Hepatocyte (in vitro differentiated cells): ENCODE measurements around the gene GRID2.

Experiments used
- CTCF ChIP-seq: fragments of 200-600 bp; sonication (generic); IDR thresholded peaks from 2 replicates; pipeline ENCODE4 v1.5.1; 2016; ENCODE audit warnings: antibody characterized with exemption, mild to moderate bottlenecking; ENCODE audit not compliant: poor library complexity
- EZH2 ChIP-seq: fragments of 200-600 bp; sonication (generic); IDR thresholded peaks from 2 replicates; pipeline ENCODE4 v1.6.1; 2016; ENCODE audit warnings: antibody characterized with exemption, mild to moderate bottlenecking, borderline replicate concordance
- EZH2phosphoT487 ChIP-seq: fragments of 200-600 bp; sonication (generic); IDR thresholded peaks from one replicate; pipeline ENCODE4 v1.6.1; 2018; ENCODE audit warnings: antibody characterized with exemption, mild to moderate bottlenecking, low read depth, moderate library complexity; ENCODE audit not compliant: unreplicated experiment, severe bottlenecking

GRCh38 chr4:93217431-93217830 lies 913.7 kb downstream of the GRID2 start:
- no peak for TF ChIP-seq CTCF
- no peak for TF ChIP-seq EZH2
- TF ChIP-seq EZH2phosphoT487 = no peak
